ENCODE measurements around the gene INO80E.
"Not testable (repeated sequence)": the region's sequence is repeated elsewhere in the genome, so short reads cannot be mapped to it uniquely, and the experiment has no call there.

Gene INO80E

DNA sequence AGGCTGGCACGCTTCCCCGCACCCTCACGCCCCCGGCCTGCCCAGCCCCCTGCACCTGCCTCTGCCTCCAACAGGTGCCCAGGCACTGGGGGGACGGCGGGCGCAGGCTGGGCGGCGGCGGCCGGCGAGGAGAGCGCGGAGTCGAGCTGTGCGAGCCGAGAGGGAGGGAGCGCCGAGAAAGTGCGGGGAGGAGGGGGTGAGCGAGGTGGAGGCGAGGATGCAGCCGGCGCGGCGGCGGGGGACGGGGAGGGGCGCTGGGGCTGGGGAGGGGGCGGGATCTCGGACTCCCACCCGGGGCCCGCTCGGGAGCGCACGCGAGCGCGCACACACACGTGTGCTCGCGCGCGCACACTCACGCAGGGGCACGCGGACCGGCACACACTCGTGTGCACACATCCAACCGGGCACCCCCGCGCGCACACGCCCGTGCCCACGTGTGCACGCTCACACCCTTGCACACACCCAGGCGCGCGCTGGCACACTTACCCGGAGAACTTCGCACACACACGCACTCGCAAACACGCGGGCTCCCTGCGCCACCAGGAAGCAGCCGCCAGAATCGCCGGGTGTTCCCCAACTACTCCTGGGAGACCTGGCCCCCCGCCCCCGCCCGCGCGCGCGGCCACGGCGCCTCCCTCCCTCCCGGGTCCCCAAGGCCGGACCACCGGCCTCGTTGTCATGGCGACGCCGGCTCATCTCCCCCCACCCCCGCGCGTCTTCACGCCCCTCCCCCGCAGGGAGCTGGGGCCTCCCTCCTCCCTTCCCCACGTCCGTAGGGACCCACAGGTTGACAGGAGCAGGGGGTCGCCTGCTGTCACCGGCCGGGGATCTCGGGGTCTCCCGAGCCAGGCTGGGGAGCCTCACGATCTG is 15.0 kb downstream of the INO80E start, which contains the start of gene DOC2A:
TSS of gene DOC2A (minus strand) at position 184 of the 870 bp plus-strand sequence. CDS start 805 bp downstream, outside the sequence.
- peak; percentile 59 for DNase-seq

DNA sequence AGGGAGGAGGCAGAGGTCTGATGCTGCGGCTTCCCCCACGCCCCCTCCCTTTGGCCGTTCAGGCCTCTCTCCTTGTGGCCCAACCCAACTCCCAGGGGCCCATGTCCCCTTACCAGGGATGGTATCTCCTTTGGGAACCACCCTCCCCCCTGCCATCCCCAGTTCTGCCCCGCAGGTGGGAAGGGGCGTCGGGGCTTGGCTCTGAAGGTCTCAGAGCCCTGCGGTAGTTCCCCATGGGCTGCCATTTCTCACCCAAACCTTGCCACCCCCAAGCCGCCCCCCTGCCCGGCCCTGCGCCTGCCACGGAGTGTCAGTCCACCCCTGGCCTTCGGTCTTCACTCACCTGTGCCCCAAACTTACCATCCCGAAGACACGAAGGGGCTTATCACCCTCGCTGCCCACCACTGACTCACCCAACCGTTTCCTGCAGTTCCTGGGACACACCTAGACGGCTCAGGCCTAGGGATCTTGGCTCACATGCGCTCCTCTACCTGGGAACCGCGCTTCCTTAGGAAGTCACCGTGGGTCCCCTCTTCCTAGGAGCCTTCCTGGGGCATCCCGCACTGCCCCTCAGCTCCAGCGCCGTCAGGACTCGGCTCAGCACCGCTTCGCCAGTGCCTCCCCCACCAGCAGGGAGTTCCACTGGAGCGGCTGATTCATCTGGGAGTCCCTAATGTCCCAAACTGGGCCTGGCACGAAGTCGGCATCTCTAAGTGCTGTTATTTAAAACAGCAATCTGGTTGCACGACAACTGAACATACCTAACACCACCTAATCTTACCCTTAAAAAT is 15.9 kb downstream of the INO80E start:
- DNase-seq = no peak

DNA sequence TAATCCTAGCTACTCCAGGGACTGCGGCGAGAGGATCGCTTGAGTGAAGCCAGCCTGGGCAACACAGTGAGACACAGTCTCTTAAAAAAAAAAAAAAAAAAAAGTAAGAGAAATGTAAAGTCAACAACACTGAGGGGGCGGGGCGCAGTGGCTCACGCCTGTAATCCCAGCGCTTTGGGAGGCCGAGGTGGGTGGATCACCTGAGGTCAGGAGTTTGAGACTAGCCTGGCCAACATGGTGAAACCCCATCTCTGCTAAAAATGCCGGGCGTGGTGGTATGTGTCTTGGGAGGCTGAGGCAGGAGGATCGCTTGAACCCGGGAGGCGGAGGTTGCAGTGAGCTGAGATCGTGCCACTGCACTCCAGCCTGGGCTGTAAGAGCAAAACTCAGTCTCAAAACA is 16.6 kb downstream of the INO80E start:
- not testable (repeated sequence) for DNase-seq

DNA sequence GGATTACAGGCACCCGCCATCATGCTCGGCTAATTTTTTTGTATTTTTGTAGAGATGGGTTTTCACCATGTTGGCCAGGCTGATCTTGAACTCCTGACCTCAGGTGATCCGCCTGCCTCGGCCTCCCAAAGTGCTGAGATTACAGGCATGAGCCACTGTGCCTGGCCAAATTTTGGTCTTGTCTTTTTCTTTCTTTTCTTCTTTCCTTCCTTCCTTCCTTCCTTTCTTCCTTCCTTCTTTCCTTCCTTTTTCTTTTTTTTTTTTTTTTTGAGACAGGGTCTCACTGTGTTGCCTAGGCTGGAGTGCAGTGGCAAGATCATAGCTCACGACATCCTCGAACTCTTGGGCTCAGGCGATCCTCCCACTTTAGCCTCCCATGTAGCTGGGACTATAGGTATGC is 19.4 kb downstream of the INO80E start:
- DNase-seq = not testable (repeated sequence)

DNA sequence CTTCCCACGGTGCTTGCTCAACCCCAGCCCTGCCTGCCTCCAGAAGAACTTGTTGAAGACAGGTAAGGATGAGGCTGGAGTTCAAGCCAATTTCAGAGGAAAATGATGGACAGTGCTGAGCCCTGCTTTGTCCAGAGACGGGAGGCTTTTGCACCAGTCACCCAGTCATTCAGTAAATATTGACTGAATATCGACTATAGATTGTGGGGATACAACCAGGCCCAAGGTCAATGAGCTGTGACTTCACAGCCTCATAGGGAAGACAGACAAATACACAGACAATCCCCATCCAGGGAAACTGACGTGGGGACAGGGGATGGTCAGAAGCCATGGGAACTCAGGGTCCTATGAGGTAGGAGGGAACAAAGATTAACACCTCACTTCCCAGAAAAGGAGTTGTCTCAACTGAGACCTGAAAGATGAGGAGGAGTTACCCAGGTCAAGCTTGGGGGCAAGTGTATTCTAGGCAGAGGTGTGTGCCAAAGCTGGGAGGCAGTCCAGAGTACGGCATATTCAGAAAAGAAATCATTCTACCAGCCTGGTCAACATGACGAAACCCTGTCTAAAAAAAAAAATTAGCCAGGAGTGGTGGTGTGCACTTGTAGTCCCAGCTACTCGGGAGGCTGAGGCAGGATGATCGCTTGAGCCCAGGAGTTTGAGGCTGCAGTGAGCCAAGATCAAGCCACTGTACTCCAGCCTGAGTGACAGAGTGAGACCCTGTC is 20.7 kb downstream of the INO80E start:
- DNase-seq = no peak

DNA sequence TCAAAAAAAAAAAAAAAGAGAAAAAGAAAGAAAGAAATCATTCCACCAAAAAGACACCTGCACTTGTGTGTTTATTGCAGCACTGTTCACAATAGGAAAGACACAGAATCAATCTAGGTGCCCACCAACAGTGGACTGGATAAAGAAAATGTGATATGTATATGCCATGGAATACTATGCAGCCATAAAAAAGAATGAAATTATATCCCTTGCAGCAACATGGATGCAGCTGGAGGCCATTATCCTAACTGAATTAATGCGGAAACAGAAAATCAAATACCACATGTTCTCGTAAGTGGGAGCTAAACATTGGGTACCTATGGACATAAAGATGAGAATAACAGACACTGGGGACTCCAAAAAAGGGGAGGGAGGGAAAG is 21.2 kb downstream of the INO80E start:
- DNase-seq = no peak

DNA sequence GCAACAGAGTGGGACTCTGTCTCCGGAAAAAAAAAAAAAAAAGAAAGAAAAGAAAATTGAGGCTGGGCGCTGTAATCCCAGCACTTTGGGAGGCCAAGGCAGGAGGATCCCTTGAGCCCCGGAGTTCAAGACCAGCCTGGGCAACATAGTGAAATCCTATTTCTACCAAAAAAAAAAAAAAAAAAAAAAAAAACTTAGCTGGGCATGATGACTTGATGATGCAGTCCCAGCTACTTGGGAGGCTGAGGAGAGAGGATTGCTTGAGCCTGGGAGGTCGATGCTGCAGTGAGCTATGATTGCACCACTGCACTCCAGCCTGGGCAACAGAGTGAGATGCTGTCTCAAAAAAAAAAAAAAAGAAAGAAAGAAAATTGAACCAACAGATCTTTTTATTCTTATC is 21.9 kb downstream of the INO80E start:
- DNase-seq = not testable (repeated sequence)

DNA sequence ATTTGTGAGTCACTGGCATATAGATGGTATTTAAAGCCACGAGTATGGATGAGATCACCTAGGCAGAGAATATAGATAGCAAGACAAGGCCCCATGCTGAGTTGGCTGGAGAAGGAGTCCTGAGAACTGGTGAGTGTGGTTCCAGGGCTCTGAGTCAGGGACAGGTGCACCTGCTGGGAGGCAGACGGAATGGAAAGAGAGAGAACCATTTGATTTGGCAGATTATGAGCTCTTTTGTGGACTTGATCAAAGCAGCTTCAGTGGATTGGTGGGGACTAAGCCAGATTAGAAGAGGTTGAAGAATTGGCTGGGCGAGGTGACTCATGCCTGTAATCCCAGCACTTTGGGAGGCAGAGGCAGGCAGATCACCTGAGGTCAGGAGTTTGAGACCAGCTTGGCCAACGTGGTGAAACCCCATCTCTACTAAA is 22.7 kb downstream of the INO80E start:
- DNase-seq = no peak

DNA sequence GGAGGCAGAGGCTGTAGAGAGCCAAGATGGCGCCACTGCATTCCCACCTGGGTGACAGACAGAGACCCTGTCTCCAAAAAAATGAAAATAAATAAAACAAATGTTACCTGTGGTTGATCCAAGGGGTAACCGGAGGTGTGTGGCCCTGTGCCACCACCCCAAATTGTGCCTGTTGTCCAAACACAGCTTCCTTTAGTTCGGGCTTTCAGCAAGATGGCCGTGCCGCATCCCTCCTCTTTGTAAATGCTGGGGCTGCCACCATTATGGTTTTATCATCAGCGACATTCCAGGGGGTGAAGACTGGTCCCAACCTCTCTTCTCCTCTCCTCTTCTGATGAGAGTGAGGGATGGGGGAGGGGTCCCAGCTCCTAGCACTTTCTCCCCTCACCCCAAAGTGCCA is 26.8 kb downstream of the INO80E start, which contains the start of gene C16orf92:
TSS of gene C16orf92 (plus strand) at position 312 of the 400 bp plus-strand sequence. CDS start 143 bp downstream, outside the sequence.
- DNase-seq = no peak

DNA sequence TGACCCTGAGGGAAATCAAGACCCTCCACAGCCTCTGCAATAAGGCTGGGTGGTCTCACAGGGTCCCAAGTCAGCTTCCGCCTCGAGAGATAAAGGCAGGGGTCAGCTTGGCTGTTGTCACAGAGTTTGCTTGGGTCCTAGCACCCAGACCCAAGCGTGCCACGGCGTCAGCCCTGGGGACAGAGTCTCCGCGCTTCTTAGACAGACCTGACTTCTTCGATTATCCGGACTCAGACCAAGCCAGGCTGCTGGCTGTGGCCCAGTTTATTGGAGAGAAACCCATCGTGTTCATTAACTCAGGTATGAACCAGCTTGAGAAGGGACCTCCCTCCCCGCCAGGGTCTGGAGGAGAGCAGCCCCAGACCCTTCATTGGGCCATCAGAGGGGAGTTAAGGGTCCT is 27.5 kb downstream of the INO80E start:
- no peak for DNase-seq

DNA sequence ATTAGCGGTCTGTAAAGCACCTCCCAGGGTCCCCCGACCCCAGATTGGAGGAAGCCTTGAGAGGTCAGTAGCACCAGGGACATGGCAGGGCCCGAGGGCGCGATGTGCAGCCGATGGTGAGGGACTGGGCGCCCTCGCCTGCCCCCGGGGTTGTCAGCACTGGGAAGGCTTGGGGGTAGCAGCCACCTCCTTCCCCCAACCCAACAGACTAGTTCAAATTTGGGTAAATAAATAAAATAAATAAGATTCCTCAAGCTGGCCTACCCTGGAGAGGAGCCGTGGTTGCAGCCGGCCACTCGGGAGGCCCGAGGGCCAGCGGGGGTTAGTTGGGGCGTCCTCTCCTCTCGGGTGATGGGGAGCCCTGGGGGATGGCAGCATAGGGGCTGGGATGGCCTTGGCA is 28.4 kb downstream of the INO80E start:
- DNase-seq = no peak

DNA sequence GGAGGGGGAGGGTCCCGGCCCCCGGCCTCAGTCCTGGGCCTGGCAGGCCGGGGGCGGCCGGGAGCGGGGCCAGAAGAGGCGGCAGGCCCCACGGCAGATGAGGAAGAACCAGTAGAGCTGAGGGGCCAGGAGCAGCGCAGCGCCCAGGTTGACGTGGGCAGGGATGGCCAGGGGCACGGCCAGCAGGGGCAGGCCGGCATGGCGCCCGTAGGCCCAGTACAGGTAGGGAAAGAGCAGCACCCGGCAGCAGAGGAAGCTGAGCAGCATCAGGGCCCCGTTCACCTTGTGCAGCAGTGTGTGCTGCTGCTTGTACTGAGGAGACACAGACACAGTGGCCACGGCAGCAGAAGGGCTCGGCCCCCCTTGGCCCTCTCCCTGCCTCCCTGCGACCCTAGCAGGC is 29.1 kb downstream of the INO80E start:
- DNase-seq = no peak

DNA sequence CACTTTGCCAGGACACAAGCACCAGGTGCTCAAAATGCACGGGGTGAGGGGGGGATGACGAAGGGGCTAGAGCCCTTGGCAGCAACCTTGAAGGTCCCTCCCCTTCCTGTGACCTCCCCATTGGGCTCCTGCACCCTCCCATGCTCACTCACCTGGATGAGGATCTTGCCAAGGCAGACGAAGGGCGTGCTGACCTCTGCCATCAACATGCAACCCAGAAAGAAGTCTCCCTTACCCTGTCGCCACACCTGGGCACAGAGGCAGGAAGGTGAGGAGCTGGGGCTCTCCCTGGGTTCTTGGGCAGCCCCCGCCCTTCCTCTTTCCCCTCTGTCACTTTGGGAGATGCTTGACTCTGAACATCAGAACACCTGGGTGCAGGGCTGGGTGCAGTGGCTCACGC is 29.5 kb downstream of the INO80E start:
- no peak for DNase-seq

DNA sequence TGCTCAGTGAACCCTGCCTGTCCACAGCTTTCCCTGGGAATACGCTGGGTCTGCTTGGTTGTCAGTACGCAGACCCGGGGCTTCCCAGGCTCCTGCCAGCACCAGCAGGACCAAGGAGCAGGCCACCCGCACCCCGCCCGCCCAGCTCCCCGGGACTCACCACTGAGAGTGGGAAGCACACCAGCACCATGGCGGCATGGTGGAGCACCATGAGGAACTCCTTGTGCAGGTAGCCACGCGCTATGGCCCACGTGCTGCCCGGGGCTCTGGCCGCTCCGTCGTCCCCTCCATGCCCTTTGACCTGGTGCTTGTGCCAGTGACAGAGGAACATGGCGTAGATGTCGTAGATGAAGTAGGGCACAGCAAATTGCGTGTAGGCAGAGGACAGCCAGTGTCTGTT is 30.4 kb downstream of the INO80E start:
- DNase-seq = no peak

DNA sequence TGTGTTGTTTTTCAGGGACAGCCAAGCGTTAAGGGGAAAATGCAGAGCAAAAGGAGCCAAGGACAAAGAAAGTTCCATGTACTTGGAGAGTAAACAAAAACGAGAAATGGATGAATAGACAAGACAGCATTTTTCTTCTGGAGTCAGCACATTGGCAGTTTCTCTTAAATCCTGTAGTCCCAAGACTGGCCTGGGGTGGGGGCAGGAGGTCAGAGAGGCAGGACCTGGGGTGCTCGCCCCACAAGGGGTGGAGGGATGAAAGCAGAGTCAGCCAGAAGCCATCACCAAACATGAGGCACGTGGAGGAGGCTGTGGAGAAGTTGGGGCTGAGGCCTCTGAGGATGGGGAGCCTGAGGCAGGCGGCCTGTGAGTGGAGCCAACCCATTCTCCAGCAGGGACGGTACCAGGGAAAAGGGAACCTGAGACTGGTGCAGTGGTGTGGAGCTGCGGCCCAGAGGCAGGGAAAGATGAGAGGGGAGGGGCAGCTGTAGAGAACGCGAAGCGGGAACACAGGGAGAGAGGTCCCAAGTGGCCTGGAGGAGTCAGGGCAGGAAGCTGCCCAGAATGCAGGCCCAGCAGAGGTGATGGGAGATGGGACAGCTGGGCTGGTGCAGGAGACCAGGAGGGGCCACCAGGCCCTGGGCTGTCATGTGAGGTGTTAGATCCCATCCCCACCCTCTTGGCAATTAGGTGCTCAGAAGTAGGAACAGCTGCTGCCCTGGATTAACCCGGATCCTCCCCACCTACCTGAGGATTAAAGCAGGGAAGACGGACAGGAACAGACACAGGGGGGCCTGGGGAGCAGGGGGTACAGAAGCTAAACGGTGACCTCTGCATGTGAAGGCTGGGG is 31.8 kb downstream of the INO80E start:
- DNase-seq = no peak

DNA sequence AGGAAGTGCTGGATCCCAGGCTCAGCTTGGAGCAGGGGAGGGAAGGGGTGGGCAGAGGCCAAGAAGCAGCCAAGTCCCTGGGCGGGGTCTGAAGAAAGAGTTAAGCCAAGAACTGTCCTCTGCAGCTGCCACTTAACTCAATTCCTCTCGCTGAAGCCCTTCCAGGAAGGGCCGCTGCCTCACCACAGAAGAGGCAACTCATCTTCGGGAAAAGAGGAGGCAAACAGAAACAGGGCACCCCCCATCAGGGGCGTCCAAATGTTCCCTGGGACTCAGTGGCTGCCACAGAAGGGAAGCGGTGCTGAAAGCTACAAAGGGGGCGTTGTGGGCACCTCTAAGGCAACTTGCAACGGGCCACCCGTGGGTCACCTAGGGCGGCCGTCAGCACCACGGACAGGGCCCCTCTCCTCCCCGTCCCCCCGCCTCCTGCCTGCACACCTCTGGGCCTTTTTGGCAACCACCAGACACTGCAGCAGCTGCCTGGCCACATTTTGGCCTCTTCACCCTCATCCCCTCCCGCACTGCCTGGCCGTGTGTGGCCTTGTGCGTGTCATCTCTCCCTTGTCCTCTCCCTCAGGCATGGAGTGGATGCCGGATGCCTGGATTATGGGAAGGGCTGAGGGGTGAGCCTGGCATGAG is 32.5 kb downstream of the INO80E start:
- DNase-seq = no peak

DNA sequence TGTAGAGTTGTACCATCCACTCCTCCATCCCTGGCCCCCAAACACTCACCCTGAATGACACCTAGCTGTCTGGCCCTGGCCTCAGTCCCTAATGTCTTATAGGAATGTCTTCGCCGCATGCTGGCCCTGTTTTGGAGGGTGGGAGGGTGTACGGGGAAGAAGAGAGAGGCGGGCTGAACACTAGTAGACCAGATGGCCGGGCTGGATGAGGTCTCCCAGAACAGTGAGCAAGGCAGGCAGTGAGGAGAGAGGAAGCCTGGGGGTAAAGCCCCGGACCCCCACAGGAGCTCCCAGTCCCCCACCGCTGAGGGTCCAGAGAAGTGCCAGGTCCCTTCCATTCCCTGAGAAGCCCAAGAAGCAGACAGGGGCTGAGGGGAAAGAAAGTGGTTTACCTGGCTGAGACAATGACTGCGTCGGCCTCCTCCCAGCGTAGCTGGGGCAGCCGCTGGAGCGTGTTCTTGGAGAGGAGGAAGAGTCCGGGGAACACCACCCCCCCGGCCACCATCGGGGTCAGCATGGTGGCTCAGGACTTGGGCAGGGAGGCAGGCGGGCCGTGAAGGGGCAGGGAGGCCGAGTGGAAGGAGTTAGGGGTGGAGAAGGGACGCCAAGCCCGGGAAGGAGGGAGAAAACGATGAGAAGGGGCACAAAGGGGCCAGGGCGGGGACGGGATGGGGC is 34.1 kb downstream of the INO80E start:
- no peak for DNase-seq

DNA sequence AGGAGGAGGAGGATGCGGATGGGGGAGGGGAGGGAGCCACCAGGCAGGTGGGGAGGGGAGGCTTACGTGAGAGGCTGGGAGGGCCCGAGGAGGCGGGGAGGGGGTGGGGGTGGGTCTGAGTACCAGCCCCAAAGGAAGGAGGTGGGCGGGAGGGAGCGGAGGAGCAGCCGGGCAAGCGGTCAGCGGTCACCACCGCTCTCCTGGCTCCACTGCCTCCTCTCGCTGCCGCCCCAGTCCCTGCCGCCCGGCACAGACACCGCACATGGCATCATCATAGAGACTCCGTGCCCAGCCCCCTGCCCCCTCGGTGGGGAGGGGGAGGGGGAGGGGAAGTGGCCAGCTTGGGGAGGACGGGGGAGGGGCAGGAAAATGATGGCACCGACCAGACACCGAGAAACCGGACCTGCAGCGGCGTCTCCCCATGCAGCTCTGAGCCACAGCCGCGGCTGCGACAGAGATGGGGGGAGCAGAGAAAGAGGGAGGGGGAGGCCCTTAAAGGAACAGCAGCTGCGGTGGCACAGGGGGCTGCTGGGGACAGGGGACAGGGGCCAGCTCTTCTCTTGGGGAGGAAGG is 34.9 kb downstream of the INO80E start, which contains the start of gene TLCD3B:
TSS of gene TLCD3B (minus strand) at position 431 of the 573 bp plus-strand sequence. CDS start 744 bp downstream, outside the sequence.
- peak; percentile 32 for DNase-seq

DNA sequence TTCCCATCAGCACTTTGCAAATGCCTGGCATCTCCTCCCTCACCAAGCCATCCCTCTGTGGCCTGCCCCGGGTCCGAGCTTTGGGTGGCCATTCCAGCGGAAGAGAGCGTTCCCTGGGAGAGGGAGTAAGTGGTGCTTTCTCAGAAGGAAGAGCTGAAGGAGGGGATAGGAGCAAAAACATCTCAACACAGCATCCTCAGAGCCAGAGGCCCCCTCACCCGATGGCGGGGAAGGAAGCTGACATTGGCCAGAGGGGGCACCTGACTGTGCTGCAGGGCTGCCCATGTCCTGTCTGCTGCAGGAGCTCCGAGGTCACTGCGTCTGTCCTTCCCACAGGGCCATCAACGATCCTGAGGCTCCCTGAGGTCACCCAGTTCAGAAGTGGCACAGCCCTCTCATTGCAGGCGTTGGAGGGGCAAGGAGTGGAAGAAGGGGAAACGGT is 35.5 kb downstream of the INO80E start:
- no peak for DNase-seq

DNA sequence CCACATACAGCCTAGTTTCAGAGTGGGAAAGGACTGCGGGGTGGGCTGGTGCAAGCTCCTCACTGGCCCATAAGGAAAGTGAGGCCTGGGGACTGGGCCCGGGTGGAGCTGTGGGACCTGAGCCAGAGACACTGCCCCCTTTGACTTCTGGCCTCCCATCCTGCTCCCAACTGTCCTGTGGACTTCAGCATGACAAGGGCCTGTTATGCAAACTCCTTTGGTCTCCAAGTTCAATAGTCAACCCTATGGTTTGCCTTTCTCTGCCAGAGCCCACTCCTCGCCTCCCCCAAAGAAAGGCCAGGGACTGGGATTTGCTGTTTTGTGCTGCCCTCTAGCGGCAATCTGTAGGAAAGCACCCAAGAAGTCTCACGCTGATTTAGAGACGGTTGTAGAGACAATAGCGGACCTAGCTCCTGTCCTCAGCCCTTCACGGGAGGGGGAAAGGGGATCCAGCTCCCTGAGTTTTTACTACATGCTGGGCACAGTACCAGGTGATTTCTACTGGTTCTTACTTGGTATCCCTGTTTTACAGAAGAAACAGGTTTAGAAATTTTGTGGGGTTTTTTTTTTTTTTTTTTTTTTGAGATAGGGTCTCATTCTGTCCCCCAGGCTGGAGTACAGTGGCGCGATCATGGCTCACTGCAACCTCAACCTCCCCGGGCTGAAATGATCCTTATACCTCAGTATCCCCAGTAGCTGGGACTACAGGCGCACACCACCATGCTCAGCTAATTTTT is 36.2 kb downstream of the INO80E start:
- DNase-seq = peak; percentile 75

All from NCI-H1436 (cell line).